GM10266 (cell line): ENCODE results near the gene MOGAT2.
"Not testable (repeated sequence)": the region's sequence is repeated elsewhere in the genome, so short reads cannot be mapped to it uniquely, and the experiment has no call there.

Experiments
- DNase-seq: peaks from one replicate; pipeline ENCODE4 v3.0.0; 2012; ENCODE audit errors: extremely low spot score
- CTCF ChIP-seq: IDR thresholded peaks from 2 replicates; pipeline ENCODE4 v1.5.1; 2012; ENCODE audit warnings: mild to moderate bottlenecking, low read depth; ENCODE audit not compliant: control insufficient read depth, insufficient read depth; ENCODE audit errors: missing control alignments

Gene MOGAT2

GRCh38 chr11:75731095-75731494, 13.5 kb downstream of the MOGAT2 start:
- no peak for DNase-seq
- TF ChIP-seq CTCF, result no peak

GRCh38 chr11:75733071-75733430, 15.4 kb downstream of the MOGAT2 start:
- TF ChIP-seq CTCF, result no peak
- DNase-seq, result no peak

- DNase-seq, result no peak
- TF ChIP-seq CTCF, result no peak
These were observed 15.9 kb downstream of the MOGAT2 start for GRCh38 chr11:75733431-75734107.

- TF ChIP-seq CTCF, result no peak
- no peak for DNase-seq
These were observed 17.0 kb downstream of the MOGAT2 start for GRCh38 chr11:75734491-75735180.

- DNase-seq, result no peak
- no peak for TF ChIP-seq CTCF
These were observed 17.7 kb downstream of the MOGAT2 start for GRCh38 chr11:75735181-75735845.

- TF ChIP-seq CTCF, result no peak
- DNase-seq, result no peak
These were observed 19.7 kb downstream of the MOGAT2 start for GRCh38 chr11:75737314-75737713.

GRCh38 chr11:75740681-75741080, 23.0 kb downstream of the MOGAT2 start:
- DNase-seq, result no peak
- no peak for TF ChIP-seq CTCF

GRCh38 chr11:75743159-75743558, 25.5 kb downstream of the MOGAT2 start:
- not testable (repeated sequence) for DNase-seq
